ENCODE results near the gene CHCHD5. TPM values are rescaled to one million over a fixed set of nuclear protein-coding genes. Genes with fewer than 3 reads are reported as not detected.

CHCHD5 gene
- total RNA-seq, 1 donor from 2014 or later, result 12.9 TPM

GRCh38 chr2:112600634-112601033 is 16.2 kb downstream of the CHCHD5 start:
- H3K9me3 ChIP-seq (ENCODE audit: low read depth), result no peaks in the 10 kb centered on the region
- H3K27ac ChIP-seq, result no peak overlapping the region
- H3K4me2 ChIP-seq, result no peak overlapping the region
- H3K36me3 Mint-ChIP-seq, result peaks cover 2% of the 10 kb centered on the region
- H3K9ac ChIP-seq, result no peak overlapping the region
- peaks cover 2% of the 10 kb centered on the region for H3K9me3 Mint-ChIP-seq
- H3K4me1 ChIP-seq, result no peaks in the 10 kb centered on the region
- H2AFZ ChIP-seq (replicated peaks), result no peak overlapping the region
- no peaks in the 10 kb centered on the region for H3F3A ChIP-seq (ENCODE audit: low read depth)
- peaks cover 4% of the 10 kb centered on the region for H3K4me1 Mint-ChIP-seq
- H4K20me1 ChIP-seq (ENCODE audit: low read depth), result no peaks in the 10 kb centered on the region
- no peak overlapping the region for H3K27ac Mint-ChIP-seq
- DNase-seq (ENCODE audit: low spot score), result no peak
- peaks cover 5% of the 10 kb centered on the region for H3K27me3 Mint-ChIP-seq (ENCODE audit: insufficient read depth, low read depth)
- no peak for TF ChIP-seq EZH2 (IDR thresholded peaks at IDR 0.05)
- no peak for TF ChIP-seq EZH2phosphoT487 (IDR thresholded peaks at IDR 0.05)
- TF ChIP-seq CTCF (IDR thresholded peaks at IDR 0.05), result no peak
- no peak overlapping the region for H3K4me3 ChIP-seq
- H3K36me3 ChIP-seq, result no peaks in the 10 kb centered on the region
- no peak overlapping the region for H3K4me3 Mint-ChIP-seq
- H3K79me2 ChIP-seq (ENCODE audit: low read depth), result no peaks in the 10 kb centered on the region
- no peaks in the 10 kb centered on the region for H3K27me3 ChIP-seq

GRCh38 chr2:112601754-112602153 is 17.3 kb downstream of the CHCHD5 start:
- Histone ChIP-seq H3K79me2 (ENCODE audit: low read depth) (no peaks in the 10 kb centered on the region), H4K20me1 (ENCODE audit: low read depth) (no peaks in the 10 kb centered on the region), H2AFZ (replicated peaks) (no peak overlapping the region), H3K4me2 (no peak overlapping the region), H3K9me3 (ENCODE audit: low read depth) (no peaks in the 10 kb centered on the region), H3K36me3 (no peaks in the 10 kb centered on the region), H3K27me3 (no peaks in the 10 kb centered on the region), H3K27ac (no peak overlapping the region), H3K4me1 (no peaks in the 10 kb centered on the region), H3F3A (ENCODE audit: low read depth) (no peaks in the 10 kb centered on the region), H3K9ac (no peak overlapping the region), H3K4me3 (no peak overlapping the region)
- no peak for DNase-seq (ENCODE audit: low spot score)
- no peak overlapping the region for H3K4me3 Mint-ChIP-seq
- H3K9me3 Mint-ChIP-seq, result peaks cover 2% of the 10 kb centered on the region
- H3K36me3 Mint-ChIP-seq, result no peaks in the 10 kb centered on the region
- TF ChIP-seq CTCF (IDR thresholded peaks at IDR 0.05), result no peak
- no peak for TF ChIP-seq EZH2 (IDR thresholded peaks at IDR 0.05)
- no peak for TF ChIP-seq EZH2phosphoT487 (IDR thresholded peaks at IDR 0.05)
- no peak overlapping the region for H3K27ac Mint-ChIP-seq
- H3K27me3 Mint-ChIP-seq (ENCODE audit: insufficient read depth, low read depth), result peaks cover 4% of the 10 kb centered on the region
- H3K4me1 Mint-ChIP-seq, result peaks cover 4% of the 10 kb centered on the region

GRCh38 chr2:112602917-112603316 is 18.5 kb downstream of the CHCHD5 start:
- no peaks in the 10 kb centered on the region for H3K4me1 ChIP-seq
- peaks cover 4% of the 10 kb centered on the region for H3K4me1 Mint-ChIP-seq
- H3K4me2 ChIP-seq, result no peak overlapping the region
- H3K4me3 ChIP-seq, result no peak overlapping the region
- H3K27me3 ChIP-seq, result no peaks in the 10 kb centered on the region
- no peaks in the 10 kb centered on the region for H3K9me3 Mint-ChIP-seq
- H3K27ac ChIP-seq, result no peak overlapping the region
- DNase-seq (ENCODE audit: low spot score), result no peak
- H3K36me3 Mint-ChIP-seq, result no peaks in the 10 kb centered on the region
- H3K4me3 Mint-ChIP-seq, result no peak overlapping the region
- H4K20me1 ChIP-seq (ENCODE audit: low read depth), result no peaks in the 10 kb centered on the region
- H3K27ac Mint-ChIP-seq, result no peak overlapping the region
- H3K9ac ChIP-seq, result no peak overlapping the region
- no peak for TF ChIP-seq EZH2 (IDR thresholded peaks at IDR 0.05)
- no peak for TF ChIP-seq CTCF (IDR thresholded peaks at IDR 0.05)
- no peaks in the 10 kb centered on the region for H3F3A ChIP-seq (ENCODE audit: low read depth)
- H3K27me3 Mint-ChIP-seq (ENCODE audit: insufficient read depth, low read depth), result peaks cover 4% of the 10 kb centered on the region
- H3K9me3 ChIP-seq (ENCODE audit: low read depth), result no peaks in the 10 kb centered on the region
- H3K36me3 ChIP-seq, result no peaks in the 10 kb centered on the region
- H3K79me2 ChIP-seq (ENCODE audit: low read depth), result no peaks in the 10 kb centered on the region
- no peak overlapping the region for H2AFZ ChIP-seq (replicated peaks)
